ENCODE measurements around the gene COL17A1.

GRCh38 chr10:104099269-104099668 lies 13.6 kb upstream of the COL17A1 start:
- TF ChIP-seq POLR2A (IDR thresholded peaks at IDR 0.05) (no peak), CTCF (IDR thresholded peaks at IDR 0.05) (no peak)
